HG03060 (cell line): ENCODE measurements around the gene CECR2.

Experiments
- ATAC-seq: cut with Tn5 transposase; IDR thresholded peaks from one replicate; pipeline ENCODE4 v1.9.1; 2021; ENCODE audit warnings: low read depth, moderate number of reproducible peaks; ENCODE audit not compliant: unreplicated experiment

CECR2 gene

DNA sequence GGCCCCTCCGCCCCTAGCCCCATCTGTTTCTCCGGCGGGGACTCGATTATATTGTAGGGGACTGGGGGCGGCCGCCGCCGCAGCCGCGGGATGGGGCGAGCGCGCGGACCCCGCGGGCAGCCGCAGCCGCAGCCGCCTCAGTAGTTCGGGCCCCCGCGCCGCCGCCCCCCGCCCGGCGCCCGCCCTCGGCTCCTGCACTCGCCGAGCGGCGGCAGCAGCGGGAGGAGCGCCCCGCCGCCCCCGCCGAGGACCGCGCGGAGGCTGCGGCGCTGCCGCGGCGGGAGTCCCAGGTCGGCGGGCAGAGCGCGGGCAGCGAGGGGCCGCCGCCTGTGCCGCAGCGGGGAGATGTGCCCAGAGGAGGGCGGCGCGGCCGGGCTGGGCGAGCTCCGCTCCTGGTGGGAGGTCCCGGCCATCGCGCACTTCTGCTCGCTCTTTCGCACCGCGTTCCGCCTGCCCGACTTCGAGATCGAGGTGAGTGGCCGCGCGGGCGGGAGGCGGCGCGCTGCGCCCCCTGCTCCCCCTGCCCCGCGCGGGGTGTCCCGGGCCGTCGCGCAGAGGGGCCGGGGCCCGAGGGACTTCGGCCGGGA lies at the start of gene CECR2:
Gene CECR2, plus strand, starts transcription at position 22 of the 587 bp plus-strand sequence. Its CDS starts 324 bp downstream, at position 346.
- no peak for ATAC-seq

DNA sequence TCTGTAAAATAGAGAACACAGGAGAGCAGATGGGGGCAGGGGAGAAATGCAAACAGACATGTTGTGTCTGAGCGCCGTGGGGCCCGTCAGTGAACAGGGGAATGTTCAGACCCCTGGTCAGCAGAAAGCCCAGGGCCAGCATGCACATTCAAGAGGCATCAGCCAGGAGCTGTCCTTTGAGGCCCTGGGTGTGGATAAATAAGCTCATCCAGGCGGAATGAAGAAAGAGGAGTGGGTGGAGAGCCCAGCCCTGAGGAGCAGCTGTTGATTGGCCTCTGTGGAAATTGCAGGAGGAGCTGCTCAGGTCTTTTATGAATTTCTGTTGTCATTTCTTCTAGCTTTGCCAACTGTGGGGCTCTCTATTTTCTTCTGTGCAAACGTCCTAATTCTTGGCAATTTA lies 49.7 kb upstream of the CECR2 start:
- ATAC-seq, result no peak

GRCh38 chr22:17322511-17322910 lies 46.7 kb upstream of the CECR2 start:
- ATAC-seq, result no peak

GRCh38 chr22:17331690-17332089 lies 37.6 kb upstream of the CECR2 start:
- no peak for ATAC-seq

DNA sequence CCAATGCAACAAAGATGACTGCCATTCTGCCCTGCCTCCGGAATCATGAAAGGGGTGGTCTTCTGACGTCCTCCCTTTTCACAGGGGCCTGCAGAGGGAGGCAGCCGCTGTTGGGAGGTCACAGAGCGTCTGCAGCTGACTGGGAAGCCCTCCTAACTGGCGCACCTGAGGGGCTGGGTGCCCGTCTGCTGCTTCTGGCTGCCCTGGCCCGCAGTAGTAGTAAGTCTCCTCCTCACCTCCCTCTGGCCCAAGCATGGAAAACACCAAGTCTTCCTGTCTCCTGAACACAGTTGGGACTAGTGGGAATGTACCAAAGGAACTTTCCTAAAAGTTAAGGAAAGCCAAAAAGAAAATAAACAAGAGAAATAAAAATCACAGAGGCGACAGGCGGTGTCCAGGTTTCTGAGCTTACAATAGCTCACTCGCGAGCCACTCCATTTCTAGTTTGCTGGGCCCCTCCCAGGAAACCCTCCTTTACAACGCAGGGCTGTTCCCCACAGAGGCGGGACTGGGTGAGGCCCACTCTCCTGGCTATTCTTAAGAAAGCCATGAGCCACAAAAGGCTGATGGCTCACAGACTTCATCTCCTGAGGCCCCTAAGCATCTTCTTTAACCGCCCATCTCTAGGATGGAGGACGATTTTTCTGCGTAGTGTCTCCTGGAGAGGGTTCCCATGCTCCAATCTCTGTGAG lies 37.0 kb upstream of the CECR2 start:
- ATAC-seq, result no peak

- ATAC-seq, result no peak
Observed at GRCh38 chr22:17334059-17334458, 35.2 kb upstream of the CECR2 start.

GRCh38 chr22:17334983-17335382 lies 34.3 kb upstream of the CECR2 start:
- no peak for ATAC-seq

DNA sequence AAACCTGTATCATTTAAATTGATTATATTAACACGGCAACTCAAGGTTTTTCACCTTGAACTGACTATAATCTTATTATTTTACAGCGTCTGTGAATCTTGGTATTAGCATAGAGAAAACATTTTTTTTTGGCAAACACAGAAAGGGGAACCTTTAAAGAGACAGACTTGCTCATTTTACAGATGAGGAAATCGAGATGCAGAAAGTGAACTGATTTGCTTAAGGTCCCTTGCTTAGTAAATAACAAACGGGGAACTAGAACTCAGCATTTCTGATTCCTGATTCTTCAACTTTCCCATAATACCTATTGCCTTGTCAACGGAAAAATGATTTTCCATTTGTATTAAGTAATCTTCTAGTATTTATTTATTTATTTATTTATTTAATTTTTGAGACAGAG lies 33.2 kb upstream of the CECR2 start:
- ATAC-seq, result no peak

DNA sequence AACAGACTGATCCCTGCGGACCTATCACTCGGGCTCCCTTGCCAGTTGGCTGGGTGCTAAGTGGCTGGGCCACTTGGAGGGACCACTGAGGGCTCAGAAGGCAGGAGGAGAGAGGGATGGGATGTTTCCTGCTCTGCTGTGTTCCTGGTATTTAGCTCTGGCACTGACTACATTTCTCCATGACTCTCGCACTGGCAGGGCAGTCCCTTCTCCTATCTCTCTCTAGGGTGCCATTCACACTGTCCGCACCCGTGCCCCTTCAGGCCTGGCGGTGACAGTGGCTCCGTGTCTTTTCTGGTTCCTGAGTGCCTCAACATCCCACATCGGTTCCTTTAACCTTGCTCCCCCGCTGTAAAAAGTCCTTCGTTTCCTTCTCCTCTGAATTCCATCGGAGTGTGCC lies 31.6 kb upstream of the CECR2 start:
- no peak for ATAC-seq

DNA sequence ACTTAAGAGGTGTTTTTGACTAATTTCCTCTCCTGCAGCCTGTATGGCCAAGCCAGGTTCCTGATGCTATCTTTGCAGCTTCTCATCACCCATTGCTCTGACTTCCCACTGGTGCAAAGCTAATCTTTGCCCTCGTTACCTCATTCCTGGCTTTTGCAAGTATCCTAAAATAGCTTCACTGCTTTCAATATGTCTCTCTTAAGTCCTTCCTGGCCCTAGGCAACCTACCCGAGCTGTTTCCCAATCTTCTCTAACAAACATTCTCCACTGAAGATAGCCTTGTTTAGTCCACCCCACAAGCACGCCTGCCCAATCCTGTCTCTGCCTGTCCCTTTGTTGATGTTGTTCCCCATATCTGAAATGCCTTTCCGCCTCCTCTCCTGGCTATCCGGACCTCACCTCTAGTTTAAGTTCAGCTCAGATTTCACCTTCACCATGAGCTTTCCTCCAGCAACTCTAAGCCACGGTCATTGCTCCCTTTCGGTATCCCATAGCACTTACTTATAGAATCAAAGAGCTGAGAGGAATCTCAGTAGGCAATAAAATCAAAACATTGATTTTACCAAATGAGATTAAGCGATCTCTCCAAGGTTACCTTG lies 30.1 kb upstream of the CECR2 start:
- ATAC-seq, result no peak

- ATAC-seq, result no peak
Observed at GRCh38 chr22:17342361-17342760, 26.9 kb upstream of the CECR2 start.

GRCh38 chr22:17343766-17344165 lies 25.5 kb upstream of the CECR2 start:
- no peak for ATAC-seq

DNA sequence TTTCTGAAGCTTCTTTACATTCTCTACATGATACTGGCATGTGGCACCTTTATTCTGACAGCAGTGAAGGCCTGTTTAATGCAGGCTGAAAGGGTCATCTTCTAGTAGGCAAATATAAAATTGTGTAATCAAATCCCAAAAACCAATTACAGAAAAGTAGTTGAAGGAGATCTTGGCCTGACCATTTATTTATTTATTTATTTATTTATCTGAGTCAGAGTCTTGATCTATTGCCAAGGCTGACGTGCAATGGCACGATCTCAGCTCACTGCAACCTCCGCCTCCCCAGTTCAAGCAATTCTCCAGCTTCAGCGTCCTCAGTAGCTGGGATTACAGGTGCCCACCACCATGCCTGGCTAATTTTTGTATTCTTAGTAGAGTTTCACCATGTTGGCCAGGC lies 22.7 kb upstream of the CECR2 start:
- ATAC-seq, result no peak

GRCh38 chr22:17347724-17348123 lies 21.5 kb upstream of the CECR2 start:
- ATAC-seq, result no peak

GRCh38 chr22:17348464-17349103 lies 20.7 kb upstream of the CECR2 start:
- no peak for ATAC-seq

- ATAC-seq, result no peak
Observed at GRCh38 chr22:17349172-17349571, 20.1 kb upstream of the CECR2 start.

DNA sequence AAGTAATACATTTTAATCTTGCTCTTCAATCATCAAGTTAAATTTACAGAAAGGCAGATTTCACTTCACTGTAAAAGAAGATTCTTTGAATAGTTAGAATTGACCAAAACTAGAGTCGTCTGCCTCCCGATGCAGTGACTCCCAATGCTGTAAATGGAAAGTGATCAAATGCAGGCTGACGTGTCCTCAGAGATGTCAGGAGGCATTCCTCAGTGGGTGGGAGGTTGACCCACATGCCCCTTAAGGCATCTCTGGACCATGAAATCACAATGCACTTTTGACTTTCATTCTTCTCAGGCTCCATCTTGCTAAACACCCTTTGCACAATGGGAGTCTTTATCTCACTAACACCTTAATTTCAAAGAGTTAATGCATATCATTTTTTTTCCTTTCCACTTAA lies 19.0 kb upstream of the CECR2 start:
- ATAC-seq, result no peak

DNA sequence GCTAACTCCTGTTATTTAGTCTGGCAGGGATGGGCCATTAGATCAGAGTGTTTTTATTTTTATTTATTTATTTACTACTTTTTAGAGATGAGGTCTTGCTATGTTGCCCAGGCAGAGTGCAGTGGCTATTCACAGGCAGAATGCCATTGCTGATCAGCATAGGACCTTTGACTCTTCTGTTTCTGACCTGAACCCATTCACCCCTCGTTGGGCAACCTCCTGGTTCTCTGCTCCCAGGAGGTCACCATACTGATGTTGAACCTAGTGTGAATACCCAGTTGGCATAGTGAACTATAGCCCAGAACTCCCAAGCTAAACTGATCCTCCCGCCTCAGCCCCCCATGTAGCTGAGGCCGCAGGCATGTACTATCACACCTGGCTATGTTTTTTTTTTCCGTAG lies 16.5 kb upstream of the CECR2 start:
- ATAC-seq, result no peak

DNA sequence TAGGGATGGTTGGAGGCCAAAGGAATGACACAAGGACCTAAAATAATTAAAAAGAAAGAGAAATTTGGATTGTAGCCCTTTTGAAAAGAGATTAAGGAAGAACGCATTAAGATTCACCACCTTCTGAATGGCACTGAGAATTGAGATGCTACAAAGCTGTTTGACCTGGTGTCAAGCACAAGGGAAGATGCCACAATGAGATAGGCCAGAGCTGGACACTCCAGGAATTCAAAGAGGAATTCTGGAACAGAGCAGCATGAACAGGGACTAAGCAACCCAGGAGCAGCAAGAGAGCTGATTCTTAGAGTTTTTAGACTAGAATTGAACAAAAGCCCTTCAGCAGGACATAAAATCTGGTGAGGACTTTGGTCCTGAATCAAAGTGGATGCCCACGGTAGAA lies 11.6 kb upstream of the CECR2 start:
- no peak for ATAC-seq

DNA sequence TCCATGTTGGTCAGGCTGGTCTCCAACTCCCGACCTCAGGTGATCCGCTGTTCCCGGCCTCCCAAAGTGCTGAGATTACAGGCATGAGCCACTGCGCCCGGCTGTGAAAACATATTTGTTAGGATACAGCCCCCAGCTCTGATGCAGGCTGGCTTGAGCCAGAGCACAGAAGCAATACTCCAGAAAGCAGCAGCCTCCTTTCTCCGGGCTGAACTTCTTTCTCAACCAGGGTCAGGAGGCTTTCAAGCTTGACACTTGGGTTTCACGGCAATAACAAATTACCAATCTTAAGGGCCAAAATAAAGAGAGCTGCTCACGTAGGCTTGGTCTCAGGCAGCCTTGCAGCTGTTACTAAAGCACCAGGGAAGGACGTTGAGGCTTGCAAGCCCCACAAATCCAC lies 10.8 kb upstream of the CECR2 start:
- ATAC-seq, result no peak

GRCh38 chr22:17359501-17359900 lies 9.8 kb upstream of the CECR2 start:
- no peak for ATAC-seq

- no peak for ATAC-seq
Observed at GRCh38 chr22:17366329-17366728, 2.9 kb upstream of the CECR2 start.
